Lower leg skin (tissue), 4 donors: ENCODE measurements around the gene SPIN2A. TPM values are rescaled to one million over a fixed set of nuclear protein-coding genes. Genes with fewer than 3 reads are reported as not detected.
"Not testable (repeated sequence)": the region's sequence is repeated elsewhere in the genome, so short reads cannot be mapped to it uniquely, and the experiment has no call there.

ENCODE experiments used
- DNase-seq, 2 donors: peaks; one replicate each; pipeline ENCODE4 v3.0.0-alpha.2; 2019; ENCODE audit warnings: low spot score in 2 of 2
- H3K4me3 ChIP-seq: fragments of 200-600 bp; sonication (generic); 2 replicates; pipeline ENCODE4 v1.5.1; 2017; ENCODE audit warnings: mild to moderate bottlenecking, low read depth; ENCODE audit not compliant: poor library complexity, severe bottlenecking
- POLR2A ChIP-seq, 2 donors: fragments of 450-650 bp; IDR thresholded peaks; one replicate each; pipeline ENCODE4 v1.6.1; 2016 to 2017; ENCODE audit warnings: antibody characterized with exemption in 2 of 2, mild to moderate bottlenecking in 1 of 2, moderate library complexity in 1 of 2
- WGBS, 2 donors: methylation state at CpG; one replicate each; pipeline ENCODE4 v1.1.5; 2018; 5-methylcytosine and 5-hydroxymethylcytosine counted together
- intact Hi-C: fragments of 100-400 bp; cut with DNase I; formaldehyde crosslinking; loops from one replicate; pipeline ENCODE4 v1.15.0; 2023; ENCODE audit warnings: low total_unique reads
- total RNA-seq, 4 donors: library from RNA; depleted of rRNA; stranded (reverse); fragments of >200 nt; gene quantifications; one replicate each; pipeline ENCODE4 v1.1.0, GENCODE V29; 2016
- TF ChIP-seq, protein P1 (sequence below), 3 donors: fragments of 450-650 bp; IDR thresholded peaks; one replicate each; pipeline ENCODE4 v1.5.1; 2016; ENCODE audit warnings: antibody characterized with exemption in 3 of 3, mild to moderate bottlenecking in 3 of 3, moderate library complexity in 2 of 3

Gene SPIN2A
- under 1 TPM in 1 of 4 donors, not detected in 3; 0.23 TPM for total RNA-seq

DNA sequence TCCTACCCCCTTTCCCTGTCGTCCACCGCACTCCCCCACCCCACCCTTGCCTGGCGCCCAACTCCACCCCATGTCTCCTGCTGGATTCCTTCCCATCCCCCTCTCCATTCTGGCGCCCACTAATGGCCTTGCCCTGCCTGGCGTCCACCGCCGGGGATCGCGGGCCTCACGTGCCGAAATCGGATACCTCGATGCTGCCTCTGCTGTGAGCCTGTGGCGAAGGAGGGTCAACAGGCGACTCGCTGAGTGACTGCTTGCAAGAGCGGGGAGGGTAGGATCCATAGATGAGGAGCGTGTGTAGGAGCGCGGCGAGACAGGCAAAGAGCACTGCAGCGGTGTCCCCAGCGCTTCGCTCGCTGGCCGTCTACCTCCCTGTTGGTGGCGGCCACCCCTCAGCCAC lies at the start of gene SPIN2A:
TSS of gene SPIN2A (minus strand) at position 325 of the 400 bp plus-strand sequence. CDS start 800 bp downstream, outside the sequence.
- intact Hi-C loops, H3K4me3 ChIP-seq, DNase-seq: not testable (repeated sequence)
- WGBS, 2 donors, result 42 to 57% methylated on average over 17 to 27 of the region's 27 CpGs

DNA sequence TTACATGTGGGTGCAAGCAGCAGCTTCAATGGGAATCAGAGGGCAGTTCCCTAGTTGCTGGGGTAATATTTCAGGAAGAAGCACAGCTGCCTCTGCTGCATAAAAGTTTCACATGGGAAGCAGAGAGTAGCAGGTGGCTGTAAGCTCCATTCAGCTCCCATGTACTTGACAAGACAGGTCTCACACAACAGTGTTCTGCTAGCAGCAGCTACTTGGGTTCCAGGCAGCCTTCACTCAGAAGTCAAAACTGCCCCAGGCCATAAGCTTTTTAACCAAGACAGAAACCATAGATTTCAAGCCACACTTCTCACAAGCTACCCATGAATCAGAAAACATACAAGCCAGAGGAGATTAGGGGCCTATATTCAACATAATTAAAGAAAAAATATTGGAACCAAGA lies 41.4 kb upstream of the SPIN2A start:
- no peak overlapping the region for H3K4me3 ChIP-seq
- TF ChIP-seq, protein P1, sequence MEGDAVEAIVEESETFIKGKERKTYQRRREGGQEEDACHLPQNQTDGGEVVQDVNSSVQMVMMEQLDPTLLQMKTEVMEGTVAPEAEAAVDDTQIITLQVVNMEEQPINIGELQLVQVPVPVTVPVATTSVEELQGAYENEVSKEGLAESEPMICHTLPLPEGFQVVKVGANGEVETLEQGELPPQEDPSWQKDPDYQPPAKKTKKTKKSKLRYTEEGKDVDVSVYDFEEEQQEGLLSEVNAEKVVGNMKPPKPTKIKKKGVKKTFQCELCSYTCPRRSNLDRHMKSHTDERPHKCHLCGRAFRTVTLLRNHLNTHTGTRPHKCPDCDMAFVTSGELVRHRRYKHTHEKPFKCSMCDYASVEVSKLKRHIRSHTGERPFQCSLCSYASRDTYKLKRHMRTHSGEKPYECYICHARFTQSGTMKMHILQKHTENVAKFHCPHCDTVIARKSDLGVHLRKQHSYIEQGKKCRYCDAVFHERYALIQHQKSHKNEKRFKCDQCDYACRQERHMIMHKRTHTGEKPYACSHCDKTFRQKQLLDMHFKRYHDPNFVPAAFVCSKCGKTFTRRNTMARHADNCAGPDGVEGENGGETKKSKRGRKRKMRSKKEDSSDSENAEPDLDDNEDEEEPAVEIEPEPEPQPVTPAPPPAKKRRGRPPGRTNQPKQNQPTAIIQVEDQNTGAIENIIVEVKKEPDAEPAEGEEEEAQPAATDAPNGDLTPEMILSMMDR (IDR thresholded peaks at IDR 0.05), result no peak
- TF ChIP-seq POLR2A (IDR thresholded peaks at IDR 0.05), result no peak
- DNase-seq, result no peak
- intact Hi-C loops, result no loop called here

DNA sequence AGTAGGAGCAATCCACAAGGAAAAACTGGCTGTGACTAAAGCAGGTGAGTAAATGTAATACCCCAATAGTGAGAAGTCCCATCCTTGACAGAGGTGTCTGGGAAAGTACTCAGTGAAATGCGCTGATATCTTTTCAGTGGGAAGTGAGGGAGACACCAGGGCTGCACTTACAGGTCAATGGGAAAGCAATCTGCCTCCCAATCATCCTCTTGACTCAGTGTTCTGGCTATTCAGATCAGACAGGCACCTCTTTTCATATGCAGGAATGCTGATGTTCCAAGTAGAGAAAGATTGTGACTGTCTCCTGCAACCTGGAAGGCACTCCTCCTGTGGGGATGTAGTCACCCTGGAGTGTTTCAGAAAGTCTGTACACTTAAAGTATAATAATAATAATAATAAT lies 39.9 kb upstream of the SPIN2A start:
- H3K4me3 ChIP-seq, result no peak overlapping the region
- 48 to 56% methylated on average over 1 of the region's 1 CpG for whole genome bisulfite sequencing, 2 donors
- TF ChIP-seq, protein P1 (IDR thresholded peaks at IDR 0.05), result no peak
- no peak for TF ChIP-seq POLR2A (IDR thresholded peaks at IDR 0.05)
- intact Hi-C loops, result no loop called here
- DNase-seq, result no peak

DNA sequence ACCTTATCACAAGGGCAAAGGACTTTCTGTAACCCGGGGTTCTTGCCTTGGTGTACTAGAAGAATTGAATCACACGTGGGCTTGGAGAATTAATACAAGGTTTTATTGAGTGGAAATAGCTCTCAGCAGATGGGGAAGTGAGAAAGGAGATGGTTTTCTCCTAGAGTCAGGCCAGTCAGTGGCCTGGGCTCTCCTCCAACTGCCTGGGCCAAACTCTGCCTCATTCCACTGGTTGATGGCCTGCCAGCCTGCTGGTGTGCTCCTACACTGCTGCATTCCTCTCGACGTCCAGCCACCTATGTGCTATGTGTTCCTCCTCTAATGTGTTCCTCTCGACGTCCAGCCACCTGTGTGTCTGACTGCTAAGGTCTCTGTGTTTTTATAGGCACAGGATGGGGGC lies 35.3 kb upstream of the SPIN2A start:
- no peak for TF ChIP-seq POLR2A (IDR thresholded peaks at IDR 0.05)
- TF ChIP-seq, protein P1 (IDR thresholded peaks at IDR 0.05), result no peak
- intact Hi-C loops, result no loop called here
- 72 to 91% methylated on average over 6 of the region's 6 CpGs for WGBS, 2 donors

GRCh38 chrX:57156397-57157049 lies 19.3 kb upstream of the SPIN2A start:
- H3K4me3 ChIP-seq, result no peak overlapping the region
- DNase-seq, result no peak
- 74 to 80% methylated on average over 5 of the region's 5 CpGs for WGBS, 2 donors
- TF ChIP-seq POLR2A (IDR thresholded peaks at IDR 0.05), result no peak
- intact Hi-C loops, result no loop called here

More for the DNA sequence above, 35.3 kb upstream of the SPIN2A start:
- no peak overlapping the region for H3K4me3 ChIP-seq
- DNase-seq, result no peak

- DNase-seq, result no peak
- H3K4me3 ChIP-seq, result no peak overlapping the region
- intact Hi-C loops, result no loop called here
- WGBS, 2 donors, result 65 to 82% methylated on average over 2 of the region's 2 CpGs
- TF ChIP-seq, protein P1 (IDR thresholded peaks at IDR 0.05), result no peak
Observed at GRCh38 chrX:57155171-57155570, 18.0 kb upstream of the SPIN2A start.

GRCh38 chrX:57152222-57152621 lies 15.0 kb upstream of the SPIN2A start:
- DNase-seq, H3K4me3 ChIP-seq, intact Hi-C loops: not testable (repeated sequence)
- 84 to 93% methylated on average over 5 to 8 of the region's 8 CpGs for WGBS, 2 donors
